Lung (tissue), 12 donors: ENCODE data around the gene PYGO2. TPM values are rescaled to one million over a fixed set of nuclear protein-coding genes. Genes with fewer than 3 reads are reported as not detected.

Experiments
- ATAC-seq: fragments of 200-7000 bp; cut with Tn5 transposase; one replicate; pipeline ENCODE4 v1.9.1; 2020; ENCODE audit warnings: moderate number of reproducible peaks; ENCODE audit not compliant: insufficient read depth, low FRiP score
- DNase-seq, 3 donors: peaks; one replicate each; pipeline ENCODE4 v3.0.0-alpha.2; 2013 to 2017
- H3K27ac ChIP-seq, 2 donors: one replicate each; pipeline ENCODE4 v1.5.1; 2013; ENCODE audit warnings: mild to moderate bottlenecking in 2 of 2, moderate library complexity in 2 of 2, control low read depth in 1 of 2, inconsistent platforms in 1 of 2, low read depth in 1 of 2, low read length in 1 of 2
- H3K27me3 ChIP-seq, 3 donors: one replicate each; pipeline ENCODE4 v1.5.1; 2013; ENCODE audit warnings: low read length in 2 of 3; ENCODE audit not compliant: control insufficient read depth in 3 of 3, insufficient read depth in 3 of 3
- H3K36me3 ChIP-seq, 4 donors: one replicate each; pipeline ENCODE4 v1.5.1; 2013; ENCODE audit warnings: low read length in 4 of 4, mild to moderate bottlenecking in 1 of 4, moderate library complexity in 1 of 4; ENCODE audit not compliant: control insufficient read depth in 4 of 4, insufficient read depth in 4 of 4
- H3K4me1 ChIP-seq, 5 donors: one replicate each; pipeline ENCODE4 v1.5.1; 2013; ENCODE audit warnings: low read length in 5 of 5, mild to moderate bottlenecking in 2 of 5, moderate library complexity in 1 of 5; ENCODE audit not compliant: control insufficient read depth in 5 of 5, insufficient read depth in 5 of 5
- H3K4me3 ChIP-seq: one replicate; pipeline ENCODE4 v1.5.1; 2013; ENCODE audit warnings: mild to moderate bottlenecking, control low read depth, moderate library complexity
- H3K9ac ChIP-seq, 2 donors: one replicate each; pipeline ENCODE4 v1.5.1; 2013; ENCODE audit warnings: low read length in 2 of 2, control low read depth in 1 of 2; ENCODE audit not compliant: insufficient read depth in 1 of 2
- H3K9me3 ChIP-seq, 4 donors: one replicate each; pipeline ENCODE4 v1.5.1; 2013; ENCODE audit warnings: low read length in 3 of 4, mild to moderate bottlenecking in 1 of 4, moderate library complexity in 1 of 4; ENCODE audit not compliant: control insufficient read depth in 4 of 4, insufficient read depth in 3 of 4
- WGBS, 2 donors: extraction: QIAGEN DNeasy Blood & Tissue Kit; methylation state at CpG; one replicate each; pipeline ENCODE4 v1.1.7; 2013; 5-methylcytosine and 5-hydroxymethylcytosine counted together
- polyA plus RNA-seq, 2 donors: library from polyadenylated mRNA; stranded (reverse); fragments of 200-250 nt; gene quantifications; one replicate each; pipeline ENCODE4 v1.2.1, GENCODE V29; 2013
- total RNA-seq, 2 donors: library from RNA; depleted of rRNA in 1 of 2; stranded (reverse); fragments of >200 nt in 1 of 2; gene quantifications; one replicate each; pipeline ENCODE4 v1.2.1, GENCODE V29; 2014 to 2021
- TF ChIP-seq, protein P1 (sequence below): IDR thresholded peaks from 2 replicates; pipeline ENCODE4 v1.5.1; 2012; ENCODE audit warnings: mild to moderate bottlenecking; ENCODE audit errors: control extremely low read depth, extremely low read depth
- donor health status: control.
- donor health status: control.
- donor health status: Bipolar disorder and iron deficiency.
- donor health status: healthy.
- donor health status: DM: yes; HTN: yes; CAD: no.

PYGO2 gene
- total and polyA plus RNA-seq, 4 donors, result 14.6 to 25.2 (median 20.0) TPM

DNA sequence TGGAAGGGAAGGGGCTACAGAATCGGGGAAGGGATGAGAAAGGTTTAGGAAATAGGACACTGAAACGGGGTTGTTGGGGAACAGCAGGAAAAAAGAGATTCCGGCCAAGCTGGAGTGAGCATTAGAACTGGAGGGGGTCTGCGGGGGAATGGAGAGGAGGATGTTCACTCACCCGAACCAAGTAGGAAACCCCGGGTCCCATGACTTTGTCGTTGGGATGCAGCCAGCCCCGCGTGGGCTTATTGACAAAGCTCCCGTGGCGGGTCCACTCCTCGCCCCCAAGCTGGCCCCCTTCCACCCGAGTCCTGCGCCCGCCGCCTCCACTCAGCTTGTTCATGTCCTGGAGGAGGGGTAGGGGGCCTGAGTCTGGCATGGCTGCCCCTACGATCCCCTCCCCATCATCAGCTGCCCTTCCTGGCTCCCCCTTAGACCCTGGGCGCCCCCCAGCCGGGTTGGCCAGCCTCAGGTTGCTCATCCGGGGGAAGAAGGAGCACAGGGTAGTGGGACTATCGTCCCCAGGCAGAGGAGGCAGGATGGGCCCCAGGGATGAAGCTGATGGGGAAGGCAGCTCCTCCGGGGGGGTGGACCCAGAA lies 8.4 kb upstream of the PYGO2 start:
- TF ChIP-seq, protein P1, sequence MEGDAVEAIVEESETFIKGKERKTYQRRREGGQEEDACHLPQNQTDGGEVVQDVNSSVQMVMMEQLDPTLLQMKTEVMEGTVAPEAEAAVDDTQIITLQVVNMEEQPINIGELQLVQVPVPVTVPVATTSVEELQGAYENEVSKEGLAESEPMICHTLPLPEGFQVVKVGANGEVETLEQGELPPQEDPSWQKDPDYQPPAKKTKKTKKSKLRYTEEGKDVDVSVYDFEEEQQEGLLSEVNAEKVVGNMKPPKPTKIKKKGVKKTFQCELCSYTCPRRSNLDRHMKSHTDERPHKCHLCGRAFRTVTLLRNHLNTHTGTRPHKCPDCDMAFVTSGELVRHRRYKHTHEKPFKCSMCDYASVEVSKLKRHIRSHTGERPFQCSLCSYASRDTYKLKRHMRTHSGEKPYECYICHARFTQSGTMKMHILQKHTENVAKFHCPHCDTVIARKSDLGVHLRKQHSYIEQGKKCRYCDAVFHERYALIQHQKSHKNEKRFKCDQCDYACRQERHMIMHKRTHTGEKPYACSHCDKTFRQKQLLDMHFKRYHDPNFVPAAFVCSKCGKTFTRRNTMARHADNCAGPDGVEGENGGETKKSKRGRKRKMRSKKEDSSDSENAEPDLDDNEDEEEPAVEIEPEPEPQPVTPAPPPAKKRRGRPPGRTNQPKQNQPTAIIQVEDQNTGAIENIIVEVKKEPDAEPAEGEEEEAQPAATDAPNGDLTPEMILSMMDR, result no peak
- 37 to 42% methylated on average over 19 to 22 of the region's 22 CpGs for WGBS, 2 donors
- H3K27ac ChIP-seq, result peak overlapping the region; percentile 94 to 96
- H3K9ac ChIP-seq, result peak overlapping the region; percentile 14 to 41
- DNase-seq (peak; percentile 27 to 54 (median 32)), ATAC-seq (no peak)
- H3K4me3 ChIP-seq, result peak overlapping the region; percentile 29
- no peaks in the 10 kb centered on the region for H3K27me3 ChIP-seq
- no peaks in the 10 kb centered on the region for H3K9me3 ChIP-seq
- H3K36me3 ChIP-seq, result peaks cover 15 to 37% (median 27%) of the 10 kb centered on the region in 4 donors
- H3K4me1 ChIP-seq, result peaks cover 0 to 51% (median 22%) of the 10 kb centered on the region in 5 donors

DNA sequence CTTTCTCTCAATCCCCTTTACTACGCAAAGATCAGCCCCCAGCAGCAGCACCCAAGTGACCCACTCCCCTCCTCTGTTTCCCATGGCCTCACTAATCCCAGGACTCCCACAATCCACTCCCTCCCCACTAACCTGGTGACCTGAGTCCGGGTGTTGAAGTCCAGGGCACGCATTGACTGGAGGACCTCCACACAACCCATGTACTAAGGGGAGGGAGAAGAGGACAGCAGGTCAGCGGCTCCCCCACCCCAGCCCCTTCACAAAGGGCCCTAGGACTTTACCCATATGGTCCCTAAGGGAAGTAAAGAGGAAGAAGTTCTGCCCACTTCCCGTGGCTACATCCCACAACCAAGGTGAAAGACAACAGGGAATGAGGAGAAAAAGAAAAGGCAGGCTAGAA lies 7.7 kb upstream of the PYGO2 start:
- ATAC-seq, result no peak
- Histone ChIP-seq H3K4me1 (peaks cover 0 to 51% (median 22%) of the 10 kb centered on the region in 5 donors), H3K27ac (peak overlapping the region in 1 of 2 donors; percentile 94), H3K9ac (peak overlapping the region in 1 of 2 donors; percentile 7), H3K36me3 (peaks cover 18 to 41% (median 27%) of the 10 kb centered on the region in 4 donors), H3K9me3 (no peaks in the 10 kb centered on the region), H3K4me3 (peak overlapping the region; percentile 12), H3K27me3 (no peaks in the 10 kb centered on the region)
- TF ChIP-seq, protein P1, result no peak
- DNase-seq, result no peak
- WGBS, 2 donors, result 68 to 70% methylated on average over 5 of the region's 5 CpGs

DNA sequence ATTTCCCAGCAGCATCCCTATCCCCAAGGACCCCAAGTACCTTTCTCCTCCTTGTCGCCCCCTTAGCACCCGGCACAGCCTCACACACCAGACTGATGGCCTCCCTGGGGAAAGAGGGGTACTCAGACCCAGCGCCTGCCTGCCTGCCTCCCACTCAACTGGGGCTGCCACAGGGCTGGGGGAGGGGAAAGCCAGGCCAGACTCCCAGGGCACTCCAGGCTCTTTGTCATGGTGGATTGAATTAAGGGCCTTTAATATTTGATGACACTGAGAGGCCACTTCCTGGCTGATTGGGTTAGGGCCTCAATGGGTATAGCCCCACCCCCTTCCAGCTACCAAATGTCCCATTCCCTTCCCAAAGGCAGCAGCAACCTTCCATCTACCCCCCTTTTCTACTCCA lies 7.1 kb upstream of the PYGO2 start:
- ATAC-seq, result no peak
- Histone ChIP-seq H3K27me3 (no peaks in the 10 kb centered on the region), H3K4me3 (no peak overlapping the region), H3K9me3 (no peaks in the 10 kb centered on the region), H3K9ac (no peak overlapping the region), H3K27ac (peak overlapping the region in 1 of 2 donors; percentile 94), H3K4me1 (peaks cover 0 to 51% (median 23%) of the 10 kb centered on the region in 5 donors), H3K36me3 (peaks cover 18 to 45% (median 30%) of the 10 kb centered on the region in 4 donors)
- TF ChIP-seq, protein P1, result no peak
- DNase-seq, result no peak
- WGBS, 2 donors, result 87 to 89% methylated on average over 3 of the region's 3 CpGs
